GM12891 (cell line): ENCODE measurements around the gene STX7.

Experiments used
- POLR2A ChIP-seq: IDR thresholded peaks from 2 replicates; pipeline ENCODE4 v1.6.1; 2011; ENCODE audit warnings: low read depth, low read length, control low read depth
- POLR2AphosphoS5 ChIP-seq: IDR thresholded peaks from 2 replicates; pipeline ENCODE4 v1.6.1; 2011; ENCODE audit warnings: low read depth, low read length, control low read depth
- POU2F2 ChIP-seq: IDR thresholded peaks from 2 replicates; pipeline ENCODE4 v1.6.1; 2011; ENCODE audit warnings: low read depth, mild to moderate bottlenecking, control low read depth, low read length, moderate library complexity

DNA sequence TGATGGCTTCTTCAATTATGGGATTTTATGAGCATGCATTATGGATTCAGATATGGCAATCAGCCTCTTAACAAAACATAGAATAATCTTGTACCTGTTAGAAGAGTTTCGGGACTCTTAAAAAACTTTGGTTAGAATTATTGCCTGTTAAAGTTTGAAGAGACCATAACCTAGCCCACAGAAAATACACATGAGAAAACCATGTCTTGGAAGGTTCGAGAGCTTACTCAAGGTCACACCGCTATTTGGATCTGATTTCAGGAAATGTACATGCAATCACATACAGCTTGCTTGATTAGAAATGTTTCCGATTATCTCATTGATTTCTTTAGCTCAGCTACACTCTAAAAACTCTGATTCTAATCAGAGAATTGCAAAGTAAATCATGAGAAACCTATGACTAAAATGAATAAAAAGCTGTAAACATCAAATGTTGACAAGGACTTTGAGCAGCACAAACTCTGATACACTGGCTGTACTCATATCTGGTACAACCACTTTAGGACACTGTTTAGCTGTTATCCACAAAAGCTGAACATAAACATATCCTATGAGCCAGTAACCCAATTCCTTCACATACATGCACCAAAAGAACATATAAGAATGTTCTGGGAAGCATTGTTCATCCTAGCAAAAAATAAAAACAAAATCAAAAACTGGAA, 16.3 kb downstream of the STX7 start:
- TF ChIP-seq POLR2A (no peak), POU2F2 (no peak), POLR2AphosphoS5 (no peak)
